K562 (cell line): ENCODE measurements around the gene RNU6-9. TPM values are rescaled to one million over a fixed set of nuclear protein-coding genes. Genes with fewer than 3 reads are reported as not detected.

Source experiments
- ASH1L ChIP-seq: fragments of 450-650 bp; IDR thresholded peaks from 2 replicates; pipeline ENCODE4 v1.6.1; 2018; ENCODE audit warnings: borderline replicate concordance, mild to moderate bottlenecking, low read depth; ENCODE audit not compliant: partially characterized antibody
- BRD9 ChIP-seq: fragments of 450-650 bp; IDR thresholded peaks from 2 replicates; pipeline ENCODE4 v1.6.1; 2018; ENCODE audit warnings: low read depth; ENCODE audit not compliant: partially characterized antibody
- FOSL1 ChIP-seq: fragments of 200-800 bp; sonication (Bioruptor generic); conservative IDR thresholded peaks from 2 replicates; pipeline ENCODE4 v1.6.1; 2016; ENCODE audit warnings: missing genetic modification characterization, missing compliant biosample characterization
- GATAD2B ChIP-seq: fragments of 450-650 bp; IDR thresholded peaks from 2 replicates; pipeline ENCODE4 v1.6.1; 2017; ENCODE audit warnings: mild to moderate bottlenecking, borderline replicate concordance
- MTA2 ChIP-seq: fragments of 450-650 bp; IDR thresholded peaks from 2 replicates; pipeline ENCODE4 v1.6.1; 2016; ENCODE audit warnings: low read depth
- ZC3H8 ChIP-seq: fragments of 450-650 bp; IDR thresholded peaks from 2 replicates; pipeline ENCODE4 v1.6.1; 2017
- ZNF76 ChIP-seq: fragments of 250-450 bp; sonication (Bioruptor Pico); IDR thresholded peaks from 2 replicates; pipeline ENCODE4 v1.4.0; 2020; ENCODE audit warnings: mild to moderate bottlenecking, moderate library complexity, borderline replicate concordance
- polyA plus RNA-seq, 8 experiments: library from polyadenylated mRNA; depleted of rRNA in 4 of 8; stranded (reverse) in 5 of 8; unstranded in 3 of 8; fragments of >200 nt; fragmentation: Nextera tagmentation in 2 of 8; fragmentation: Illumina TruSeq in 1 of 8; extraction: Ambion mirVana in 2 of 8; extraction: Trizol in 1 of 8; gene quantifications; 2 replicates each; pipeline versions ENCODE4 v1.2.1 to v1.2.3, GENCODE V29; 2011 to 2014; ENCODE audit warnings: inconsistent platforms in 1 of 8, missing spikeins in 1 of 8
- total RNA-seq, 7 experiments: library from RNA; depleted of rRNA in 6 of 7; stranded (reverse); fragments of >200 nt in 6 of 7; fragmentation: Illumina TruSeq in 2 of 7; extraction: Trizol in 2 of 7; gene quantifications; 2 replicates each; pipeline versions ENCODE4 v1.2.1 to v1.2.3, GENCODE V29; 2011 to 2021; ENCODE audit warnings: low replicate concordance in 1 of 7
- TF ChIP-seq, protein P1 (sequence below), 2 experiments: fragments of 450-650 bp; conservative IDR thresholded peaks; 2 replicates each; pipeline ENCODE4 v1.6.1; 2017; ENCODE audit warnings: mild to moderate bottlenecking in 2 of 2, moderate library complexity in 2 of 2
- TF ChIP-seq, protein P2 (sequence below): fragments of 200-800 bp; sonication (Bioruptor generic); IDR thresholded peaks from 2 replicates; pipeline ENCODE4 v1.6.1; 2016; ENCODE audit warnings: missing genetic modification characterization, missing compliant biosample characterization
- TF ChIP-seq, protein P3 (sequence below): sonication (generic); formaldehyde crosslinking; IDR thresholded peaks from 2 replicates; pipeline ENCODE4 v1.8.1; 2023; ENCODE audit warnings: mild to moderate bottlenecking, missing genetic modification reagents
- TF ChIP-seq, protein P4 (sequence below), 3 experiments: fragments of 200-800 bp in 1 of 3; fragments of 250-450 bp in 1 of 3; fragments of 450-650 bp in 1 of 3; sonication (Bioruptor Pico) in 1 of 3; sonication (Bioruptor generic) in 1 of 3; formaldehyde crosslinking in 1 of 3; IDR thresholded peaks; 2 replicates each; pipeline versions ENCODE4 v1.6.1 to v1.8.0; 2016 to 2022; ENCODE audit warnings: mild to moderate bottlenecking in 2 of 3, missing genetic modification characterization in 2 of 3, missing compliant biosample characterization in 1 of 3, moderate library complexity in 1 of 3
- TF ChIP-seq, protein P5 (sequence below): fragments of 250-450 bp; sonication (Bioruptor Pico); IDR thresholded peaks from 2 replicates; pipeline ENCODE4 v1.6.1; 2021; ENCODE audit warnings: mild to moderate bottlenecking

RNU6-9 gene
- total and polyA plus RNA-seq, 9 of the 15 experiments (the other 6 are each of a cell fraction or from before 2014, with no cell fraction given), result not detected

DNA sequence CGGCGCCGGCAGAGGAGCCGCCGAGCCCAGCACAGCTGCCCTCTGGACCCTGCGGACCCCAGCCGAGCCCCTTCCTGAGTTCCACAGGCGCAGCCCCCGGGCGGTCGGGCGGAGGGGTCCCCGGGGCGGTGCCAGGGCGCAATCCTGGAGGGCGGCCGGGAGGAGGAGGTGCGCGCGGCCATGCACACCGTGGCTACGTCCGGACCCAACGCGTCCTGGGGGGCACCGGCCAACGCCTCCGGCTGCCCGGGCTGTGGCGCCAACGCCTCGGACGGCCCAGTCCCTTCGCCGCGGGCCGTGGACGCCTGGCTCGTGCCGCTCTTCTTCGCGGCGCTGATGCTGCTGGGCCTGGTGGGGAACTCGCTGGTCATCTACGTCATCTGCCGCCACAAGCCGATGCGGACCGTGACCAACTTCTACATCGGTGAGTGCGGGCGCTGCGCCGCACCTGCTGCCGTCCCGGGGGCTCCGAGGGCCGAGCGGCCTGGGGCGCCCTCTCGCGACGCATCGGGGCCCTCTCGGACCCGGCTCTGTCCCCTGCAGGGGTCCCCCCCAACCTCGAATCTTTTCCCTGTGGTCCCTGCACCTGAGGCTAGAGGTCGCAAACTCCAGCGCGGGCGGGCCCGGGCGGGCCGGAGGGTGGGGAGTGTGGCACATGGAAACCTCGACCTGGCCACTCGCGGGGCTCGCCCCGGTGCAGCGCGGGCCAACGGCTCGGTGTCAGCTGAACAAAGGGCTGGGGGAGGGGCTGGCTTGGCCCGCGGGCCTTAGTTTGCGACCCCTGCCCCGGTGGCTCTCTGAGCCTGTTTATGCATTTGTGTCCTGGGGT is 24.3 kb downstream of the RNU6-9 start, which contains the start of gene KISS1R (continued):
- TF ChIP-seq FOSL1 (tag), result 0 out of 2 replicates have a peak, but pooled peaks have one; percentile 49
- TF ChIP-seq, protein P1, sequence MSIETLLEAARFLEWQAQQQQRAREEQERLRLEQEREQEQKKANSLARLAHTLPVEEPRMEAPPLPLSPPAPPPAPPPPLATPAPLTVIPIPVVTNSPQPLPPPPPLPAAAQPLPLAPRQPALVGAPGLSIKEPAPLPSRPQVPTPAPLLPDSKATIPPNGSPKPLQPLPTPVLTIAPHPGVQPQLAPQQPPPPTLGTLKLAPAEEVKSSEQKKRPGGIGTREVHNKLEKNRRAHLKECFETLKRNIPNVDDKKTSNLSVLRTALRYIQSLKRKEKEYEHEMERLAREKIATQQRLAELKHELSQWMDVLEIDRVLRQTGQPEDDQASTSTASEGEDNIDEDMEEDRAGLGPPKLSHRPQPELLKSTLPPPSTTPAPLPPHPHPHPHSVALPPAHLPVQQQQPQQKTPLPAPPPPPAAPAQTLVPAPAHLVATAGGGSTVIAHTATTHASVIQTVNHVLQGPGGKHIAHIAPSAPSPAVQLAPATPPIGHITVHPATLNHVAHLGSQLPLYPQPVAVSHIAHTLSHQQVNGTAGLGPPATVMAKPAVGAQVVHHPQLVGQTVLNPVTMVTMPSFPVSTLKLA (conservative IDR thresholded peaks at IDR 0.05), result peak; percentile 55 to 58; a peak in 3 of 4 replicates
- TF ChIP-seq ZNF76 (CRISPR knock-in tag), result no peak
- no peak for TF ChIP-seq ZC3H8
- peak; percentile 61 for TF ChIP-seq BRD9
- TF ChIP-seq, protein P2, sequence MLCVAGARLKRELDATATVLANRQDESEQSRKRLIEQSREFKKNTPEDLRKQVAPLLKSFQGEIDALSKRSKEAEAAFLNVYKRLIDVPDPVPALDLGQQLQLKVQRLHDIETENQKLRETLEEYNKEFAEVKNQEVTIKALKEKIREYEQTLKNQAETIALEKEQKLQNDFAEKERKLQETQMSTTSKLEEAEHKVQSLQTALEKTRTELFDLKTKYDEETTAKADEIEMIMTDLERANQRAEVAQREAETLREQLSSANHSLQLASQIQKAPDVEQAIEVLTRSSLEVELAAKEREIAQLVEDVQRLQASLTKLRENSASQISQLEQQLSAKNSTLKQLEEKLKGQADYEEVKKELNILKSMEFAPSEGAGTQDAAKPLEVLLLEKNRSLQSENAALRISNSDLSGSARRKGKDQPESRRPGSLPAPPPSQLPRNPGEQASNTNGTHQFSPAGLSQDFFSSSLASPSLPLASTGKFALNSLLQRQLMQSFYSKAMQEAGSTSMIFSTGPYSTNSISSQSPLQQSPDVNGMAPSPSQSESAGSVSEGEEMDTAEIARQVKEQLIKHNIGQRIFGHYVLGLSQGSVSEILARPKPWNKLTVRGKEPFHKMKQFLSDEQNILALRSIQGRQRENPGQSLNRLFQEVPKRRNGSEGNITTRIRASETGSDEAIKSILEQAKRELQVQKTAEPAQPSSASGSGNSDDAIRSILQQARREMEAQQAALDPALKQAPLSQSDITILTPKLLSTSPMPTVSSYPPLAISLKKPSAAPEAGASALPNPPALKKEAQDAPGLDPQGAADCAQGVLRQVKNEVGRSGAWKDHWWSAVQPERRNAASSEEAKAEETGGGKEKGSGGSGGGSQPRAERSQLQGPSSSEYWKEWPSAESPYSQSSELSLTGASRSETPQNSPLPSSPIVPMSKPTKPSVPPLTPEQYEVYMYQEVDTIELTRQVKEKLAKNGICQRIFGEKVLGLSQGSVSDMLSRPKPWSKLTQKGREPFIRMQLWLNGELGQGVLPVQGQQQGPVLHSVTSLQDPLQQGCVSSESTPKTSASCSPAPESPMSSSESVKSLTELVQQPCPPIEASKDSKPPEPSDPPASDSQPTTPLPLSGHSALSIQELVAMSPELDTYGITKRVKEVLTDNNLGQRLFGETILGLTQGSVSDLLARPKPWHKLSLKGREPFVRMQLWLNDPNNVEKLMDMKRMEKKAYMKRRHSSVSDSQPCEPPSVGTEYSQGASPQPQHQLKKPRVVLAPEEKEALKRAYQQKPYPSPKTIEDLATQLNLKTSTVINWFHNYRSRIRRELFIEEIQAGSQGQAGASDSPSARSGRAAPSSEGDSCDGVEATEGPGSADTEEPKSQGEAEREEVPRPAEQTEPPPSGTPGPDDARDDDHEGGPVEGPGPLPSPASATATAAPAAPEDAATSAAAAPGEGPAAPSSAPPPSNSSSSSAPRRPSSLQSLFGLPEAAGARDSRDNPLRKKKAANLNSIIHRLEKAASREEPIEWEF (CRISPR knock-in tag), result no peak
- TF ChIP-seq, protein P3, sequence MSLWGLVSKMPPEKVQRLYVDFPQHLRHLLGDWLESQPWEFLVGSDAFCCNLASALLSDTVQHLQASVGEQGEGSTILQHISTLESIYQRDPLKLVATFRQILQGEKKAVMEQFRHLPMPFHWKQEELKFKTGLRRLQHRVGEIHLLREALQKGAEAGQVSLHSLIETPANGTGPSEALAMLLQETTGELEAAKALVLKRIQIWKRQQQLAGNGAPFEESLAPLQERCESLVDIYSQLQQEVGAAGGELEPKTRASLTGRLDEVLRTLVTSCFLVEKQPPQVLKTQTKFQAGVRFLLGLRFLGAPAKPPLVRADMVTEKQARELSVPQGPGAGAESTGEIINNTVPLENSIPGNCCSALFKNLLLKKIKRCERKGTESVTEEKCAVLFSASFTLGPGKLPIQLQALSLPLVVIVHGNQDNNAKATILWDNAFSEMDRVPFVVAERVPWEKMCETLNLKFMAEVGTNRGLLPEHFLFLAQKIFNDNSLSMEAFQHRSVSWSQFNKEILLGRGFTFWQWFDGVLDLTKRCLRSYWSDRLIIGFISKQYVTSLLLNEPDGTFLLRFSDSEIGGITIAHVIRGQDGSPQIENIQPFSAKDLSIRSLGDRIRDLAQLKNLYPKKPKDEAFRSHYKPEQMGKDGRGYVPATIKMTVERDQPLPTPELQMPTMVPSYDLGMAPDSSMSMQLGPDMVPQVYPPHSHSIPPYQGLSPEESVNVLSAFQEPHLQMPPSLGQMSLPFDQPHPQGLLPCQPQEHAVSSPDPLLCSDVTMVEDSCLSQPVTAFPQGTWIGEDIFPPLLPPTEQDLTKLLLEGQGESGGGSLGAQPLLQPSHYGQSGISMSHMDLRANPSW, result no peak
- peak; percentile 12 for TF ChIP-seq GATAD2B
- no peak for TF ChIP-seq MTA2
- no peak for TF ChIP-seq ASH1L
- TF ChIP-seq, protein P4, sequence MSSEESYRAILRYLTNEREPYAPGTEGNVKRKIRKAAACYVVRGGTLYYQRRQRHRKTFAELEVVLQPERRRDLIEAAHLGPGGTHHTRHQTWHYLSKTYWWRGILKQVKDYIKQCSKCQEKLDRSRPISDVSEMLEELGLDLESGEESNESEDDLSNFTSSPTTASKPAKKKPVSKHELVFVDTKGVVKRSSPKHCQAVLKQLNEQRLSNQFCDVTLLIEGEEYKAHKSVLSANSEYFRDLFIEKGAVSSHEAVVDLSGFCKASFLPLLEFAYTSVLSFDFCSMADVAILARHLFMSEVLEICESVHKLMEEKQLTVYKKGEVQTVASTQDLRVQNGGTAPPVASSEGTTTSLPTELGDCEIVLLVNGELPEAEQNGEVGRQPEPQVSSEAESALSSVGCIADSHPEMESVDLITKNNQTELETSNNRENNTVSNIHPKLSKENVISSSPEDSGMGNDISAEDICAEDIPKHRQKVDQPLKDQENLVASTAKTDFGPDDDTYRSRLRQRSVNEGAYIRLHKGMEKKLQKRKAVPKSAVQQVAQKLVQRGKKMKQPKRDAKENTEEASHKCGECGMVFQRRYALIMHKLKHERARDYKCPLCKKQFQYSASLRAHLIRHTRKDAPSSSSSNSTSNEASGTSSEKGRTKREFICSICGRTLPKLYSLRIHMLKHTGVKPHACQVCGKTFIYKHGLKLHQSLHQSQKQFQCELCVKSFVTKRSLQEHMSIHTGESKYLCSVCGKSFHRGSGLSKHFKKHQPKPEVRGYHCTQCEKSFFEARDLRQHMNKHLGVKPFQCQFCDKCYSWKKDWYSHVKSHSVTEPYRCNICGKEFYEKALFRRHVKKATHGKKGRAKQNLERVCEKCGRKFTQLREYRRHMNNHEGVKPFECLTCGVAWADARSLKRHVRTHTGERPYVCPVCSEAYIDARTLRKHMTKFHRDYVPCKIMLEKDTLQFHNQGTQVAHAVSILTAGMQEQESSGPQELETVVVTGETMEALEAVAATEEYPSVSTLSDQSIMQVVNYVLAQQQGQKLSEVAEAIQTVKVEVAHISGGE (CRISPR knock-in tag; IDR thresholded peaks at IDR 0.05), result peak in 1 of 3 experiments; percentile 66; a peak in 1 of 6 replicates
- TF ChIP-seq, protein P5, sequence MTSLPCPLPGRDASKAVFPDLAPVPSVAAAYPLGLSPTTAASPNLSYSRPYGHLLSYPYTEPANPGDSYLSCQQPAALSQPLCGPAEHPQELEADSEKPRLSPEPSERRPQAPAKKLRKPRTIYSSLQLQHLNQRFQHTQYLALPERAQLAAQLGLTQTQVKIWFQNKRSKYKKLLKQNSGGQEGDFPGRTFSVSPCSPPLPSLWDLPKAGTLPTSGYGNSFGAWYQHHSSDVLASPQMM, result no peak
